Fibroblast of lung (primary cell): ENCODE measurements around the gene NCR2.

Source experiments
- CTCF ChIP-seq, 2 donors: IDR thresholded peaks in 1 of 2; conservative IDR thresholded peaks in 1 of 2; 1 replicate in 1 of 2; 2 replicates in 1 of 2; pipeline ENCODE4 v1.5.1; 2011 to 2012; ENCODE audit warnings: low read length in 2 of 2, control low read depth in 1 of 2, inconsistent platforms in 1 of 2, low read depth in 1 of 2, mild to moderate bottlenecking in 1 of 2
- EZH2 ChIP-seq: IDR thresholded peaks from 2 replicates; pipeline ENCODE4 v1.5.1; 2012; ENCODE audit warnings: low read length, control low read depth, mild to moderate bottlenecking; ENCODE audit errors: missing control alignments

- no peak for TF ChIP-seq CTCF (conservative IDR thresholded peaks at IDR 0.05 in 1 of 2, IDR thresholded peaks at IDR 0.05 in 1 of 2; ENCODE audit: low read depth in 1 of 2, low read length in 2 of 2)
- no peak for TF ChIP-seq EZH2
These were observed 6.8 kb downstream of the NCR2 start for GRCh38 chr6:41342241-41342640.
